SK-N-MC (cell line): ENCODE results near the gene CCDC190.
A peak's percentile ranks its signal among the peaks of the same experiment; 100 is the strongest.

Source experiments
- DNase-seq: peaks from one replicate; pipeline ENCODE4 v3.0.0-alpha.2; 2011; ENCODE audit warnings: low read depth, low spot score
- H3K27ac ChIP-seq: fragments of 200-600 bp; sonication (generic); 2 replicates; pipeline ENCODE4 v1.5.1; 2016; ENCODE audit warnings: mixed run types
- H3K36me3 ChIP-seq: fragments of 200-600 bp; sonication (generic); 2 replicates; pipeline ENCODE4 v1.6.1; 2017; ENCODE audit warnings: antibody characterized with exemption, low read length, mixed read lengths; ENCODE audit not compliant: insufficient read depth
- H3K4me3 ChIP-seq: fragments of 200-600 bp; sonication (generic); 2 replicates; pipeline ENCODE4 v1.5.1; 2016
- H3K9ac ChIP-seq: fragments of 200-600 bp; sonication (generic); 2 replicates; pipeline ENCODE4 v1.8.0; 2017; ENCODE audit warnings: mixed run types, mixed read lengths; ENCODE audit not compliant: insufficient read length
- H3K9me3 ChIP-seq: fragments of 200-600 bp; sonication (generic); 2 replicates; pipeline ENCODE4 v1.6.1; 2017; ENCODE audit warnings: low read depth, mild to moderate bottlenecking, antibody characterized with exemption, low read length, moderate library complexity, mixed read lengths
- EZH2 ChIP-seq: fragments of 200-600 bp; sonication (generic); IDR thresholded peaks from one replicate; pipeline ENCODE4 v1.6.1; 2017; ENCODE audit warnings: antibody characterized with exemption
- FOXP2 ChIP-seq: optimal IDR thresholded peaks from 2 replicates; pipeline ENCODE3; 2011; ENCODE audit warnings: mild to moderate bottlenecking, moderate library complexity; ENCODE audit not compliant: insufficient read depth; ENCODE audit errors: extremely low read length, control extremely low read depth
- POLR2AphosphoS5 ChIP-seq: IDR thresholded peaks from 2 replicates; pipeline ENCODE4 v1.6.1; 2012; ENCODE audit warnings: mild to moderate bottlenecking, low read depth, low read length, borderline replicate concordance

The CCDC190 gene

GRCh38 chr1:162847839-162848453, 13.0 kb downstream of the CCDC190 start:
- peak overlapping the region; percentile 73 for H3K27ac ChIP-seq
- TF ChIP-seq FOXP2 = no peak
- TF ChIP-seq POLR2AphosphoS5 = no peak
- TF ChIP-seq EZH2 = no peak
- peak overlapping the region; percentile 14 for H3K9ac ChIP-seq
- H3K4me3 ChIP-seq = no peak overlapping the region
- DNase-seq = peak; percentile 86
- H3K9me3 ChIP-seq = no peaks in the 10 kb centered on the region
- H3K36me3 ChIP-seq = no peaks in the 10 kb centered on the region

- TF ChIP-seq POLR2AphosphoS5 = peak; percentile 69; the same call in 1 of the 2 replicates
- no peak for TF ChIP-seq FOXP2
- peak overlapping the region; percentile 95 for H3K27ac ChIP-seq
- H3K9ac ChIP-seq = peak overlapping the region; percentile 19
These were observed 14.4 kb downstream of the CCDC190 start for GRCh38 chr1:162846256-162847212.

GRCh38 chr1:162844153-162844552, 16.8 kb downstream of the CCDC190 start:
- peak overlapping the region; percentile 54 for H3K9ac ChIP-seq
- H3K36me3 ChIP-seq = no peaks in the 10 kb centered on the region
- no peaks in the 10 kb centered on the region for H3K9me3 ChIP-seq
- TF ChIP-seq FOXP2 (no peak), EZH2 (no peak), POLR2AphosphoS5 (no peak)
- H3K27ac ChIP-seq = peak overlapping the region; percentile 95
- no peak overlapping the region for H3K4me3 ChIP-seq
- DNase-seq = no peak

More at GRCh38 chr1:162846256-162847212, 14.4 kb downstream of the CCDC190 start:
- DNase-seq = peak; percentile 72
- Histone ChIP-seq H3K4me3 (no peak overlapping the region), H3K36me3 (no peaks in the 10 kb centered on the region), H3K9me3 (no peaks in the 10 kb centered on the region)

GRCh38 chr1:162840250-162840839, 20.6 kb downstream of the CCDC190 start:
- Histone ChIP-seq H3K36me3 (no peaks in the 10 kb centered on the region), H3K9me3 (no peaks in the 10 kb centered on the region), H3K4me3 (peak overlapping the region; percentile 64), H3K27ac (peak overlapping the region; percentile 98), H3K9ac (peak overlapping the region; percentile 79)
- peak; percentile 86 for DNase-seq
- TF ChIP-seq POLR2AphosphoS5 (peak; percentile 25; the same call in 1 of the 2 replicates), FOXP2 (no peak), EZH2 (no peak)

GRCh38 chr1:162838863-162839262, 22.1 kb downstream of the CCDC190 start:
- H3K27ac ChIP-seq = peak overlapping the region; percentile 98
- no peak for DNase-seq
- no peak overlapping the region for H3K4me3 ChIP-seq
- H3K9ac ChIP-seq = peak overlapping the region; percentile 29
- no peaks in the 10 kb centered on the region for H3K9me3 ChIP-seq
- no peak for TF ChIP-seq FOXP2
- no peak for TF ChIP-seq POLR2AphosphoS5
- no peak for TF ChIP-seq EZH2
- H3K36me3 ChIP-seq = no peaks in the 10 kb centered on the region

GRCh38 chr1:162835157-162835899, 25.6 kb downstream of the CCDC190 start:
- Histone ChIP-seq H3K27ac (peak overlapping the region; percentile 29), H3K36me3 (no peaks in the 10 kb centered on the region), H3K9me3 (no peaks in the 10 kb centered on the region; the same call in 1 of the 2 replicates), H3K4me3 (no peak overlapping the region), H3K9ac (no peak overlapping the region)
- DNase-seq = no peak
- TF ChIP-seq POLR2AphosphoS5 (no peak), FOXP2 (no peak), EZH2 (no peak)

- H3K27ac ChIP-seq = no peak overlapping the region
- TF ChIP-seq POLR2AphosphoS5 (no peak), FOXP2 (no peak), EZH2 (no peak)
- no peak for DNase-seq
- no peak overlapping the region for H3K9ac ChIP-seq
- H3K4me3 ChIP-seq = no peak overlapping the region
- H3K9me3 ChIP-seq = no peaks in the 10 kb centered on the region; the same call in 1 of the 2 replicates
- H3K36me3 ChIP-seq = no peaks in the 10 kb centered on the region
These were observed 28.5 kb downstream of the CCDC190 start for GRCh38 chr1:162832470-162832869.
